ENCODE results near the gene ZSCAN12. TPM values are rescaled to one million over a fixed set of nuclear protein-coding genes. Genes with fewer than 3 reads are reported as not detected.

The ZSCAN12 gene
- total and polyA plus RNA-seq, 10 donors: 1.8 to 10.3 (median 7.9) TPM

DNA sequence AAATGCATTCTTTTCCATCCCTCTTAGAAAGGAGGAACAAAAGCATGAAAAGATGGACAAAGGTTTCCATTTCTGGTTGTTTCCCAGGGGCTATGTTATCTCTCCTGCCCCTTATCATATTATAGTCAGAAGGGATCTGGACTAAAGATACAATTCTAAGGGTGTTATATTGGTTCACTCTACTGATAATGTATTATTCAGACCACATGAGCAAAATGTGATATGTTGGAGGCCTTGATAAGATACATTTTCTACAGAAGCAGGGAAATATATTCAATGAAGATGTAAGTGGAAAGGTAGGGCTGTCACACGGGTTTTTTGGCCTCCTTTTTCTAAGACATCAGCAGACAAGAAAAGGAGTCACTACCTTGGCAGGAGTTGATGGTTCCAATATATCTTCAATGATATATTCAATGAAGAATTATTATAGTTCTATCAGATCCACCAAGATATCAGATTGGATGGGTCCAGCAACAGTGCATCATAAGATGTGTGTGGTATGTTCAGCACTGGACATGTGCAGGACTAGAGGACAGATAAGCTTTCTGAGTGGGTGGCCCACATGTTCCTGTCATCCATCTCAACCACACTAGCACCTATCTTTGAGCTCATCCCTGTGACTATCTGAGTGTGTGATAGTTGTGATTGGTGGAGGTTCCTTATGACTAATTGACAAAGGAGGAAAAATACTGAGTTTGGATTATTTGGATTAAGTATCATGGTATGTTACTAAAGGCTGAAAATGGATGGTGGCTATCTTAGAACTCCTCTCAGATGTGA, 55.5 kb downstream of the ZSCAN12 start:
- H3K4me1 ChIP-seq: peaks cover 0 to under 1% (median 0%) of the 10 kb centered on the region in 6 donors
- no peaks in the 10 kb centered on the region for H3K36me3 ChIP-seq
- WGBS, 5 donors: 63 to 81% (median 72%) methylated on average over 1 of the region's 1 CpG
- peaks cover 0 to 4% (median 0%) of the 10 kb centered on the region in 7 donors for H3K27me3 ChIP-seq (replicated peaks in 1 of 7)
- H3K9me3 ChIP-seq: peaks cover 0 to 22% (median 14%) of the 10 kb centered on the region in 8 donors
- intact Hi-C loops (cut with DNase I; ENCODE audit: low total_unique reads): no loop called here
- TF ChIP-seq POLR2A (IDR thresholded peaks at IDR 0.05): no peak
- TF ChIP-seq, protein P1, sequence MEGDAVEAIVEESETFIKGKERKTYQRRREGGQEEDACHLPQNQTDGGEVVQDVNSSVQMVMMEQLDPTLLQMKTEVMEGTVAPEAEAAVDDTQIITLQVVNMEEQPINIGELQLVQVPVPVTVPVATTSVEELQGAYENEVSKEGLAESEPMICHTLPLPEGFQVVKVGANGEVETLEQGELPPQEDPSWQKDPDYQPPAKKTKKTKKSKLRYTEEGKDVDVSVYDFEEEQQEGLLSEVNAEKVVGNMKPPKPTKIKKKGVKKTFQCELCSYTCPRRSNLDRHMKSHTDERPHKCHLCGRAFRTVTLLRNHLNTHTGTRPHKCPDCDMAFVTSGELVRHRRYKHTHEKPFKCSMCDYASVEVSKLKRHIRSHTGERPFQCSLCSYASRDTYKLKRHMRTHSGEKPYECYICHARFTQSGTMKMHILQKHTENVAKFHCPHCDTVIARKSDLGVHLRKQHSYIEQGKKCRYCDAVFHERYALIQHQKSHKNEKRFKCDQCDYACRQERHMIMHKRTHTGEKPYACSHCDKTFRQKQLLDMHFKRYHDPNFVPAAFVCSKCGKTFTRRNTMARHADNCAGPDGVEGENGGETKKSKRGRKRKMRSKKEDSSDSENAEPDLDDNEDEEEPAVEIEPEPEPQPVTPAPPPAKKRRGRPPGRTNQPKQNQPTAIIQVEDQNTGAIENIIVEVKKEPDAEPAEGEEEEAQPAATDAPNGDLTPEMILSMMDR (IDR thresholded peaks at IDR 0.05 in 8 of 11, conservative IDR thresholded peaks at IDR 0.05 in 3 of 11): no peak
- no peak for TF ChIP-seq POLR2AphosphoS5 (IDR thresholded peaks at IDR 0.05)
- no peak overlapping the region for H3K4me3 ChIP-seq
- H3K27ac ChIP-seq: no peak overlapping the region
- no peak for DNase-seq

DNA sequence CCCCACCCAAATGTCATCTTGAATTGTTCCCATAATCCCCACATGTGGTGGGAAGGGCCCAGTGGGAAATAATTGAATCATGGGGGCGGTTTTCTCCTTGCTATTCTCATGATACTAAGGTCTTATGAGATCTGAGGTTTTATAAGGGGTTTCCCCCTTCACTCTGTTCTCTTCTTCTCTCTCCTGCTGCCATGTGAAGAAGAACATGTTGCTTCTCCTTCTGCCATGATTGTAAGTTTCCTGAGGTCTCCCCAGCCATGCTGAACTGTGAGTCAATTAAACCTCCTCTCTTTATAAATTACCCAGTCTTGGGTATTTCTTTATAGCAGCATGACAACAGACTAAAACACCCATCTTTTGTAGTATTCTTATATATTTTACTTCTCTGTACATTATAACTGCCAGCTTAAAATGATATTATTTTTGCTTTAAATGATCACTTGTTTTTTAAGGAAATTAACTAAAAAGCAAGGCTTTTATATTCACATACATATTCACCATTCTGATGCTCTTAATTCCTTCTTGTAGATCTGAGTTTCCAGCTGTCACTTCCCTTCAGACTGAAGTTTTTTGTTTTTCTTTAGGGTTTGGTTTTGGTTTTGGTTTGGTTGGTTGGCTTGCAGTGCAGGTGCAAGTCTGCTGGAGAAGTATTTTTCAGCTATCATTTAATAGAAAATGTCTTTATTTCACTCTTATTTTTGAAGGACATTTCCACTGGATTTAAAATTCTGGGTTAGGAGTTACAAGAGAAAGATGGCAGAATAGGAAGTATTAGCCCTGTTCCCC, 59.0 kb downstream of the ZSCAN12 start:
- Histone ChIP-seq H3K4me1 (peaks cover 8 to 14% (median 11%) of the 10 kb centered on the region in 6 donors), H3K27me3 (replicated peaks in 1 of 7) (no peaks in the 10 kb centered on the region), H3K27ac (no peak overlapping the region), H3K4me3 (no peak overlapping the region), H3K36me3 (no peaks in the 10 kb centered on the region), H3K9me3 (peaks cover 0 to 22% (median 14%) of the 10 kb centered on the region in 8 donors)
- 69 to 83% (median 71%) methylated on average over 1 of the region's 1 CpG for WGBS, 5 donors
- no peak for DNase-seq
- TF ChIP-seq POLR2A (IDR thresholded peaks at IDR 0.05): no peak
- TF ChIP-seq, protein P1 (IDR thresholded peaks at IDR 0.05 in 8 of 11, conservative IDR thresholded peaks at IDR 0.05 in 3 of 11): no peak
- TF ChIP-seq POLR2AphosphoS5 (IDR thresholded peaks at IDR 0.05): no peak
- intact Hi-C loops (cut with DNase I; ENCODE audit: low total_unique reads): no loop called here

DNA sequence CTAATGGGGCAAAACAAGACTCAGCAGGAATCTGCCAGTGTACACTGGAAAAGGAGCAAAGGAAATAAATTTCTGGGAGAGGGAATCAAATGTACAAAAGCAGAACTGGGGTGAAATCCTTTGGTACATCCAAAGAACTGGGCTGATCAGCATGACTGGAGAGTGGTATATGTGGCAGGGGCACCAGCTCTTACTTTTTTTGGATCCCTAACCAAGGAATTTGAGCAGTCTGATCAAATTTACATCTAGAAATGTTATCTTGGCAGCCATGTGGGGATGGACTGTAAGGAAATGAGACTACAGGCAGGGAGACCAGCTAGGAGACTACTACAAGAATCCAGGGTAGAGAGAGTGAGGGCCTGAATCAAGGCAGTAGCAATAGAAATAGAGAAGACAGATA, 62.4 kb downstream of the ZSCAN12 start:
- Histone ChIP-seq H3K36me3 (no peaks in the 10 kb centered on the region), H3K4me1 (peaks cover 15 to 28% (median 18%) of the 10 kb centered on the region in 6 donors), H3K4me3 (peak overlapping the region in 2 of 8 donors; percentile 54 to 73), H3K27ac (peak overlapping the region in 7 of 8 donors; percentile 92 to 97 (median 95)), H3K27me3 (replicated peaks in 1 of 7) (no peaks in the 10 kb centered on the region), H3K9me3 (peaks cover 0 to 22% (median 14%) of the 10 kb centered on the region in 8 donors)
- intact Hi-C loops (cut with DNase I; ENCODE audit: low total_unique reads): no loop called here
- TF ChIP-seq POLR2AphosphoS5 (IDR thresholded peaks at IDR 0.05) (no peak), POLR2A (IDR thresholded peaks at IDR 0.05) (no peak)
- TF ChIP-seq, protein P1 (IDR thresholded peaks at IDR 0.05 in 8 of 11, conservative IDR thresholded peaks at IDR 0.05 in 3 of 11): no peak
- no peak for DNase-seq

All from spleen (tissue), 11 donors.